Embryonic facial prominence (tissue), 1 donor: ENCODE results near the gene KCNQ1OT1.

ENCODE experiments used
- DNase-seq: peaks from one replicate; pipeline ENCODE4 v3.0.0-alpha.2; 2016; ENCODE audit errors: extremely low spot score

KCNQ1OT1 gene

GRCh38 chr11:2699531-2700414 is at the start of gene KCNQ1OT1:
Gene KCNQ1OT1 (minus strand): TSS chr11:2699994.
- peak; percentile 80 for DNase-seq

GRCh38 chr11:2748814-2749554 is 49.2 kb upstream of the KCNQ1OT1 start:
- no peak for DNase-seq

DNA sequence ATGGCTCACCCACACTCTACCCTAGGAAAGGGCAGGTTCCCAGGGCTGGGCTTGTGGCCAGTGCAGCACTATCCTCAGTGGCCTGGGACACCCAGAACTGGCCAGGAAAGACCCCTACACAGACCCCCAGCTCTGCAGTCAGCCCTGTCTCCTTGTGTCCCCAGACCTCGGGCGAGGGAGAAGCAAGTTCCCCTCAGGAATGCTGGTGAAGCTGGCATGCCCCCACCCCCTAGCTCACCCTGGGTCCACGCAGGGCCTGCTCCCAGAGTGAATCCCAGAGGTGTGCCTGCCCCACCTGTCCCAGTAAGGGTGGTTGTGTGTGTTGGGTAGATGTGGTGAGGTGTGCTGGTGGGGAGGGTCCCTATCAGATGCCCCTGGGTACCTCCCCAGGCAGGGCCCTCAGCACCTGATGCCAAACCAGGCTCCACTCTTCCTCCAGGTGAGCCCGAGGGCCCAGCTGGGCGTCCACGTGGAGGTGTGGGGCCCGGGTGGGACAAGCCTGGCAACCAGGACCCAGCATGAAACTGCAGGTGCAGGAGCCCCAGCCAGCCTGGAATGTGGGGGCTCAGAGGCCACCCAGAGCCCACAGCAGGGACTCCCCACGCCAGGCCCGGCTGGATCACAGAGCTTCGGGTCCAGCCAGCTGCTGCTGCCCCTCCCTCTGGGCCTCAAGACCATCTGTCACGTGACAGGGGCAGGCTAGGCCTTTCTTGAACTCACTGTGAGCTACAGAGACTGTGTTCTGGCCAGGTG is 48.4 kb upstream of the KCNQ1OT1 start:
- DNase-seq, result no peak

DNA sequence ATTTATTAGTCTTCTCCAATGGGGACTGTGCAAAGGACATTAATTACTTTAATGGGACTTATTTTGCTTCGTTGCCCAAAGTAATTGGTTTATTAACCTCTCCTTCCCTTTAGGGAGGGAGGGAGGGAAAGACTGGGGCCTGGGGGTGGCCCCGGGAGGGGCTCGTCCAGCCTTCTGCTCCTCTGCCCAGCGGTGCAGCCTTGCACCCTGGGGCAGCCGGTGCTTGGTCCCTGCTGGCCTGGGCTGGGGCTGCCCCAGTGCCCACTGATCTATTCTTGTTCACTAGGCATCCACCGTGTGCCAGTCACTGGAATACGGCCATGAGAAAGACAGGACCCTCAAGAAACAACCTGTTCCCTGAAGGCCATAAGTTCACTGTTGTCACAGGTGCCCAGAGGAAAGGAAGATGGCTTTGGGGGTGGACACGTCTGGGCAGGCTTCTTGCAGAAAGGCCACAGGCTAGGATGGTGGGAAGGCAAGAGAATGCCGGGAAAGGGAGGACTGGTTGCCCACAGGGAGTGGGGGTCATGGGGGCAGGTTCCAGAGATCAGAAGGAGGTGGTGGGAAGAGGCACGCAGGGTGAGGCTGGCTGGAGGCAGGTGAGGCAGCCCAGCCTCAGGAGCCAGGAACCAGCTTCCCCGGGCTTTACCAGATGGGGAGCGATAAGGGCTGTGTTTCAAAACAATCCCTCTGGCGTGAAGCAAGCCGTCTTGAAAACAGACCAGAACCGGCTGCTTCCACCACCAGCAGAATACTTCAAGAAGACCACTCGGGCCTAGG is 47.6 kb upstream of the KCNQ1OT1 start:
- DNase-seq, result no peak

- no peak for DNase-seq
These were observed 46.8 kb upstream of the KCNQ1OT1 start for GRCh38 chr11:2746401-2747247.

GRCh38 chr11:2745511-2745910 is 45.7 kb upstream of the KCNQ1OT1 start:
- no peak for DNase-seq

DNA sequence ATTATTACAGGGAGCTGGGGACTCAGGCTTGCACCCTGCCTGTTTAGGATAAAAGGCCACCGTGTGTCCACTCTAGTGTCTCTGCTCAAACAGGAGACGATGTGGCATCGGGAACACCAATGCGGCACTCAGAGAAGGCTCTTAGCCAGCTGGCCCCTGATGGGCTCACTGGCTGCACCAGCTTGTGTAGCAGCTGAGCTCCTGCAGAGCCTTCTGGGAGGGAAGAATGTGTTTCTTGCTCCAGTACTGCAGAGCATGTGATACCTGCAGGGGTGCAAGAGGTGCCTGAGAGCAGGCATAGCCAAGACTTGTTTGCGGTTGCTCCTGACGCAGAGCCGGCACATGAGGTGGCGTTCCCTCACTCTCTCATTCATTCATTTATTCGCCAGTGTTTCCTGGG is 44.4 kb upstream of the KCNQ1OT1 start:
- DNase-seq, result no peak

GRCh38 chr11:2743427-2744110 is 43.8 kb upstream of the KCNQ1OT1 start:
- no peak for DNase-seq

GRCh38 chr11:2742611-2743426 is 43.0 kb upstream of the KCNQ1OT1 start:
- no peak for DNase-seq

DNA sequence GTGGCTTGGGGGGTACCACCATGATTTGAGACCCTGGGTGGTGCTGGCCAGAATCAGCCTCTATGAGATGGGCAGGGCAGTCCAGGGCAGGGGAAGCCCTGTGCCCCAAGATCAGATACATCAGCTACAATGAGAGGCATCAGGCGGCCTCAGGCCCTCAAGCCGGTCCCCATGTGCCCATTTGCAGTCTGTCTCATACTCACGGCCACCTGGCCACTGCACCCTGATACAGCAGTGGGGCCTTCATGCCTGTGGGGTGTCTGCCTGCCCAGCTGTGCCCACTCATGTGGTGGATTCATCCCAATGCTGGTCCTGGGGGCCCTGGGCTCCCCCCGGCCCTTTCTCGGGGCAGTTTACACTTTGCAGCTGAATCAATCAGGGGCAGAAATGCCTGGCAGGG is 42.4 kb upstream of the KCNQ1OT1 start:
- DNase-seq, result no peak

DNA sequence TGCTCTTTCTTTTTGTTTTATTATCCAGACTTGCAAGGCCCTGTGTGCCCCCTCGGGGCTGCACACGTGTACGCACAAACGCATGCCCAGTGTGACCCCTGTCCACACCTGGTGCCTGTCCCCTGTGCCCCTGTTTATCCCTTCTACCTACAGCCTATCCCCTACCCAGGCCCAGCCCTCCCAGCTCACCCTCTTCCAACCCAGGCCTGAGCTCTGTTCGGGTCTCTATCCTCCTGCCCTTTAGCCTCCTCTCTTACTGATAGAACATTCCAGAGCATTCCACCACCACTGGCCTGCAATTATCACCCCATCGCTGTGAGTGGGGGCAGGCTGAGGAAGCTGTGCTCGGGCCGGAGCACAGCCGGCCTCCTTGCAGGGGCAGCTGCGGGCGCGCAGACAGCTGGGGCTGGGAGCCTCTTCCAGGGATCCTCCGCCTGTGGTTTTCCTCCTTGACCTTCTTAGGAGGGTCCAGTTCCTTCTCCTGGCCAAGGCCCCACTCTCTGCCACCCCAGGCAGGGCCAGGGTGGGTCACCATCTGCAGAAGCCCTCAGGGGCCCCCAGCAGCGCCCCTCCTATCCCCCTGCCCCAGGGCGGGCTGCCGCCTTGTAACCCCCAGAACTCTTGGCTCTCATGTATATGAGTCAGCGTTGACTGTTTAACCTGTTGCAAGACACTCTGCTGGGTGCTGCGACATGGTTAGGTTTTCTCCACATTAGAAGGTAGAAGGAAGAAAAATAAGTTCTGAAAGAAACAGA is 41.8 kb upstream of the KCNQ1OT1 start:
- DNase-seq, result no peak

- no peak for DNase-seq
These were observed 41.2 kb upstream of the KCNQ1OT1 start for GRCh38 chr11:2741006-2741376.

- DNase-seq, result no peak
These were observed 40.6 kb upstream of the KCNQ1OT1 start for GRCh38 chr11:2740275-2740940.

GRCh38 chr11:2739531-2740274 is 39.9 kb upstream of the KCNQ1OT1 start:
- DNase-seq, result no peak

GRCh38 chr11:2738551-2739431 is 39.0 kb upstream of the KCNQ1OT1 start:
- no peak for DNase-seq

DNA sequence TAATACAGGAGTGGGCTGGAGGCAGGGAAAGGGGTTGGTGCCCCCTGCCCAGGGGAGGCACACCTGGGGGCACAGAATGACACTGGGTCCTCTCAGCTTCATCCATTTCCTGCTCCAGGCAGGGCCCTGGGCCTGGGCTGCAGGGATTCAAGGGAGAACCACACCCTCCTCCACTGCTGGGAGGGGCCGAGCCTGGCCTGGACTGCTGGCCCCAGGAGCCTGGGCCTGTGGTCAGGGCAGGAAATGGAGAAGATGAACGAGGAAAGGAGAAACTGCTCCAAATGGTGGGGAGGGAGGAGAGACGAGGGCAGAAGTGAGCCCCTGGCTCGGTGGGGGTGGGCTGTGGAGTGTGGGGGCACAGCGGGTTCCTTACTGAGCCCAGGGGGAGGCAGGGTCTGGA is 38.1 kb upstream of the KCNQ1OT1 start:
- no peak for DNase-seq
